Heart left ventricle (tissue), 16 donors: ENCODE measurements around the gene POGZ. TPM values are rescaled to one million over a fixed set of nuclear protein-coding genes. Genes with fewer than 3 reads are reported as not detected.
A peak's percentile ranks its signal among the peaks of the same experiment; 100 is the strongest.

Experiments used
- ATAC-seq, 4 donors: fragments of 200-7000 bp; cut with Tn5 transposase; one replicate each; pipeline ENCODE4 v1.9.1; 2020 to 2022; ENCODE audit warnings: moderate library complexity in 4 of 4, mild to moderate bottlenecking in 3 of 4, moderate number of reproducible peaks in 1 of 4
- DNase-seq, 5 donors: peaks; one replicate each; pipeline ENCODE4 v3.0.0-alpha.2; 2020
- H3K27ac ChIP-seq, 12 donors: fragments of 200-600 bp; sonication (generic) in 4 of 12; one replicate each; pipeline versions ENCODE4 v1.5.0 to v1.8.0; 2016 to 2022; ENCODE audit warnings: mild to moderate bottlenecking in 2 of 12
- H3K27me3 ChIP-seq, 9 donors: fragments of 200-600 bp; sonication (generic) in 2 of 9; one replicate each; pipeline versions ENCODE4 v1.5.1 to v1.8.0; 2016 to 2022; ENCODE audit warnings: mild to moderate bottlenecking in 3 of 9
- H3K36me3 ChIP-seq, 9 donors: fragments of 200-600 bp; sonication (generic) in 2 of 9; one replicate each; pipeline versions ENCODE4 v1.5.0 to v1.8.0; 2018 to 2022; ENCODE audit warnings: mild to moderate bottlenecking in 2 of 9
- H3K4me1 ChIP-seq, 12 donors: fragments of 200-600 bp; sonication (generic) in 4 of 12; one replicate each; pipeline versions ENCODE4 v1.5.0 to v1.8.0; 2016 to 2022; ENCODE audit warnings: mild to moderate bottlenecking in 3 of 12
- H3K4me3 ChIP-seq, 12 donors: fragments of 200-600 bp; sonication (generic) in 4 of 12; one replicate each; pipeline versions ENCODE4 v1.5.0 to v1.8.0; 2017 to 2022; ENCODE audit warnings: mild to moderate bottlenecking in 9 of 12, moderate library complexity in 4 of 12
- H3K9me3 ChIP-seq, 12 donors: fragments of 200-600 bp; sonication (generic) in 4 of 12; one replicate each; pipeline versions ENCODE4 v1.5.0 to v1.8.0; 2016 to 2022; ENCODE audit warnings: mild to moderate bottlenecking in 1 of 12
- CTCF ChIP-seq, 12 donors: fragments of 200-600 bp; sonication (generic) in 4 of 12; IDR thresholded peaks; one replicate each; pipeline versions ENCODE4 v1.5.0 to v1.8.0; 2018 to 2022; ENCODE audit warnings: antibody characterized with exemption in 12 of 12, mild to moderate bottlenecking in 5 of 12
- POLR2A ChIP-seq, 2 donors: fragments of 450-650 bp; IDR thresholded peaks; one replicate each; pipeline ENCODE4 v1.6.1; 2017; ENCODE audit warnings: antibody characterized with exemption in 2 of 2, mild to moderate bottlenecking in 2 of 2, moderate library complexity in 2 of 2
- WGBS, 4 donors: extraction: QIAGEN DNeasy Blood & Tissue Kit in 2 of 4; methylation state at CpG; one replicate each; pipeline versions ENCODE4 v1.1.5 to v1.1.7; 2013 to 2018; 5-methylcytosine and 5-hydroxymethylcytosine counted together
- intact Hi-C, 10 donors: fragments of 100-400 bp; cut with DNase I; formaldehyde crosslinking; loops; one replicate each; pipeline versions ENCODE4 v1.11.1 to v1.14.2; 2022
- polyA plus RNA-seq, 2 donors: library from polyadenylated mRNA; stranded (reverse); fragments of 200-250 nt; gene quantifications; one replicate each; pipeline ENCODE4 v1.2.3, GENCODE V29; 2013
- total RNA-seq, 9 donors: library from RNA; depleted of rRNA in 2 of 9; stranded (reverse); fragments of >200 nt in 2 of 9; fragmentation: NEBNext Ultra II Directional in 3 of 9; extraction: Animal tissue kit (Norgen Biotek cat#: 25700) in 3 of 9; gene quantifications; one replicate each; pipeline versions ENCODE4 v1.1.0 to v1.2.4, GENCODE V29; 2016 to 2023
- donor health status: ischemic (EF 13 %, LVEDD 7.1; RV severe dilation, severe dysfunction).
- donor health status: healthy with polysubstance abuse.
- donor health status: DM: no; HTN: yes; CAD: no.
- donor health status: DM: no; HTN: no; CAD: no.
- donor health status: ischemic (EF 25% LVEDD 6.9; RV normal size, moderate dysfunction).
- donor health status: ischemic (EF 25% LVEDD 5.7; RV mildly dilated, moderate dysfunction).
- donor health status: healthy.
- donor health status: DM: yes; HTN: yes; CAD: no.
- donor health status: ischemic (EF 35%, LVEDD 5.7; RV mildly dilated, moderate dysfunction).
- donor health status: nonischemic (EF 11% LVEDD 7.7; RV severe dilation, severe dysfunction).
- donor health status: DM: yes; HTN: yes; CAD: no.
- donor health status: PGD.
- donor health status: ischemic (EF 29% LVEDD 5.4; RV normal size, mild dysfunction).
- donor health status: nonischemic (EF 23%, LVEDD 6.1; RV moderate dilation, normal function).

POGZ gene
- total and polyA plus RNA-seq, 11 donors, result 11.4 to 64.3 (median 35.2) TPM

- no peak overlapping the region for H3K27ac ChIP-seq
- H3K9me3 ChIP-seq, result no peaks in the 10 kb centered on the region
- ATAC-seq (no peak), DNase-seq (no peak)
- WGBS, 4 donors, result 92 to 96% (median 94%) methylated on average over 7 of the region's 7 CpGs
- no peaks in the 10 kb centered on the region for H3K27me3 ChIP-seq
- peaks cover 0 to 13% (median 0%) of the 10 kb centered on the region in 12 donors for H3K4me1 ChIP-seq
- no peak for TF ChIP-seq CTCF (IDR thresholded peaks at IDR 0.05)
- TF ChIP-seq POLR2A (IDR thresholded peaks at IDR 0.05), result no peak
- peaks cover 0 to 80% (median 76%) of the 10 kb centered on the region in 9 donors for H3K36me3 ChIP-seq
- intact Hi-C loops, result no loop called here
- no peak overlapping the region for H3K4me3 ChIP-seq
Observed at GRCh38 chr1:151428068-151428467, 31.2 kb downstream of the POGZ start.

GRCh38 chr1:151425103-151425502 lies 34.2 kb downstream of the POGZ start:
- intact Hi-C loops, result no loop called here
- Histone ChIP-seq H3K27ac (peak overlapping the region in 1 of 12 donors; percentile 19), H3K9me3 (no peaks in the 10 kb centered on the region), H3K27me3 (no peaks in the 10 kb centered on the region), H3K4me3 (no peak overlapping the region), H3K36me3 (peaks cover 0 to 100% (median 100%) of the 10 kb centered on the region in 9 donors), H3K4me1 (peaks cover 0 to 13% (median 0%) of the 10 kb centered on the region in 12 donors)
- WGBS, 4 donors, result 43 to 53% (median 49%) methylated on average over 2 of the region's 2 CpGs
- ATAC-seq (peak in 1 of 4 donors; percentile 38), DNase-seq (no peak)
- TF ChIP-seq POLR2A (IDR thresholded peaks at IDR 0.05) (no peak), CTCF (IDR thresholded peaks at IDR 0.05) (no peak)

DNA sequence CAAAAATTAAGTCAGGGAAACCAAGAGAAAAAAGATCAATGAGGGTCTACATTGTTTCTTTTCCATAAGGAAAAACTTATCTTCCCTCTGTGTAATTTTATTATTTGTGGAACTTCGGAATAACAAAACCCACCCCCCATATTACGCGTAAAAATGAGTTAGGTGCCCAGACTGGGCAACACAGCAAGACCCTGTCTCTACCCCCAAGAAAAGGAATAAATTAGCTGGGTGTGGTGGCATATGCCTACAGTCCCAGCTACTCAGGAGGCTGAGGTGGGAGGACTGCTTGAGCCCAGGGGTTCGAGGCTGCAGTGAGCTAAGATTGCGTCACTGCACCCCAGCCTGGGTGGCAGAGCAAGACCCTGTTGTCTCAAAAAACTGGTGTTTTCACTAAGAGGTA lies 39.5 kb downstream of the POGZ start:
- intact Hi-C loops, result no loop called here
- DNase-seq (no peak), ATAC-seq (no peak)
- H3K27ac ChIP-seq, result no peak overlapping the region
- H3K9me3 ChIP-seq, result no peaks in the 10 kb centered on the region
- H3K27me3 ChIP-seq, result no peaks in the 10 kb centered on the region
- WGBS, 4 donors, result 72 to 97% (median 87%) methylated on average over 5 of the region's 5 CpGs
- TF ChIP-seq POLR2A (IDR thresholded peaks at IDR 0.05), result no peak
- no peak for TF ChIP-seq CTCF (IDR thresholded peaks at IDR 0.05)
- H3K36me3 ChIP-seq, result peaks cover 0 to 100% (median 93%) of the 10 kb centered on the region in 9 donors
- peaks cover 0 to 3% (median 0%) of the 10 kb centered on the region in 12 donors for H3K4me1 ChIP-seq
- H3K4me3 ChIP-seq, result no peak overlapping the region

DNA sequence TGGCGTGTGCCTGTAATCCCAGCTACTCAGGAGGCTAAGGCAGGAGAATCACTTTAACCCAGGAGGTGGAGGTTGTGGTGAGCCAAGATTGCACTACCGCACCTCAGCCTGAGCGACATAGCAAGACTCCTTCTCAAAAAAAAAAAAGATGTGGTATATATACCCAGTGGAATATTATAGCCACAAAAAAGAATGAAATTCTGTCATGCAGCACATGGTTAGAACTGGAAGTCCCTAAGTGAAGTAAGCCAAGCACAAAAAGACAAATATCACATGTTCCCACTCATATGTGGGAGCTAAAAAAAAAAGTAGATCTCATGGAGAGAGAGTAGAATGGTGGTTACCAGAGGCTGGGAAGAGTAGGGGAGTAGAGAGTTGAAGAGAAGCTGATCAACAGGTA lies 41.2 kb downstream of the POGZ start:
- H3K27ac ChIP-seq, result no peak overlapping the region
- WGBS, 4 donors, result 92 to 98% (median 97%) methylated on average over 3 of the region's 3 CpGs
- ATAC-seq, result no peak
- no peak for TF ChIP-seq CTCF (IDR thresholded peaks at IDR 0.05)
- no peak for TF ChIP-seq POLR2A (IDR thresholded peaks at IDR 0.05)
- intact Hi-C loops, result no loop called here
- H3K36me3 ChIP-seq, result peaks cover 0 to 100% (median 93%) of the 10 kb centered on the region in 9 donors
- no peak overlapping the region for H3K4me3 ChIP-seq
- no peaks in the 10 kb centered on the region for H3K4me1 ChIP-seq
- H3K27me3 ChIP-seq, result no peaks in the 10 kb centered on the region
- DNase-seq, result no peak
- no peaks in the 10 kb centered on the region for H3K9me3 ChIP-seq
